Activated CD8-positive, alpha-beta T cell treated with anti-CD3 and anti-CD28 coated beads for 36 hours (primary cell): ENCODE data around the gene TAB2. TPM values are rescaled to one million over a fixed set of nuclear protein-coding genes. Genes with fewer than 3 reads are reported as not detected.

Source experiments
- ATAC-seq: fragments of 200-7000 bp; cut with Tn5 transposase; one replicate; pipeline ENCODE4 v1.10.0; 2021; ENCODE audit warnings: mild to moderate bottlenecking, moderate library complexity
- CTCF ChIA-PET: fragments of 350-600 bp; sonication (Branson Sonifier 250); formaldehyde crosslinking; loops from one replicate; lab custom pipeline; 2021; ENCODE audit warnings: antibody characterized with exemption; lab: Charles Lee
- POLR2A ChIA-PET: fragments of 350-600 bp; sonication (Branson Sonifier 250); formaldehyde crosslinking; loops from one replicate; lab custom pipeline; 2021; ENCODE audit warnings: antibody characterized with exemption; lab: Charles Lee
- DNase-seq: peaks from one replicate; pipeline ENCODE4 v3.0.0-alpha.2; 2020
- H3K27ac Mint-ChIP-seq: one replicate; pipeline ENCODE4 v1.8.0; 2021; ENCODE audit warnings: mild to moderate bottlenecking, mixed read lengths
- H3K27me3 Mint-ChIP-seq: one replicate; pipeline ENCODE4 v1.8.0; 2021; ENCODE audit warnings: mixed read lengths
- H3K36me3 Mint-ChIP-seq: one replicate; pipeline ENCODE4 v1.8.0; 2021; ENCODE audit warnings: low read depth, mixed read lengths
- H3K4me1 Mint-ChIP-seq: one replicate; pipeline ENCODE4 v1.8.0; 2021; ENCODE audit warnings: low read depth, mixed read lengths
- H3K4me3 Mint-ChIP-seq: one replicate; pipeline ENCODE4 v1.8.0; 2021; ENCODE audit warnings: mild to moderate bottlenecking, moderate library complexity, mixed read lengths
- H3K9me3 Mint-ChIP-seq: one replicate; pipeline ENCODE4 v1.8.0; 2021; ENCODE audit warnings: mixed read lengths
- CTCF ChIP-seq: fragments of 200-600 bp; IDR thresholded peaks from one replicate; pipeline ENCODE4 v1.8.0; 2022; ENCODE audit warnings: antibody characterized with exemption, mild to moderate bottlenecking
- intact Hi-C: fragments of 100-400 bp; cut with micrococcal nuclease; formaldehyde crosslinking; loops from one replicate; pipeline ENCODE4 v1.10.0; 2022
- total RNA-seq, 2 experiments: library from RNA; stranded (reverse); gene quantifications; one replicate each; pipeline ENCODE4 v1.2.3, GENCODE V29; 2021

TAB2 gene
- total RNA-seq, result 10 to 100 TPM; 64.8 to 69.1 TPM

DNA sequence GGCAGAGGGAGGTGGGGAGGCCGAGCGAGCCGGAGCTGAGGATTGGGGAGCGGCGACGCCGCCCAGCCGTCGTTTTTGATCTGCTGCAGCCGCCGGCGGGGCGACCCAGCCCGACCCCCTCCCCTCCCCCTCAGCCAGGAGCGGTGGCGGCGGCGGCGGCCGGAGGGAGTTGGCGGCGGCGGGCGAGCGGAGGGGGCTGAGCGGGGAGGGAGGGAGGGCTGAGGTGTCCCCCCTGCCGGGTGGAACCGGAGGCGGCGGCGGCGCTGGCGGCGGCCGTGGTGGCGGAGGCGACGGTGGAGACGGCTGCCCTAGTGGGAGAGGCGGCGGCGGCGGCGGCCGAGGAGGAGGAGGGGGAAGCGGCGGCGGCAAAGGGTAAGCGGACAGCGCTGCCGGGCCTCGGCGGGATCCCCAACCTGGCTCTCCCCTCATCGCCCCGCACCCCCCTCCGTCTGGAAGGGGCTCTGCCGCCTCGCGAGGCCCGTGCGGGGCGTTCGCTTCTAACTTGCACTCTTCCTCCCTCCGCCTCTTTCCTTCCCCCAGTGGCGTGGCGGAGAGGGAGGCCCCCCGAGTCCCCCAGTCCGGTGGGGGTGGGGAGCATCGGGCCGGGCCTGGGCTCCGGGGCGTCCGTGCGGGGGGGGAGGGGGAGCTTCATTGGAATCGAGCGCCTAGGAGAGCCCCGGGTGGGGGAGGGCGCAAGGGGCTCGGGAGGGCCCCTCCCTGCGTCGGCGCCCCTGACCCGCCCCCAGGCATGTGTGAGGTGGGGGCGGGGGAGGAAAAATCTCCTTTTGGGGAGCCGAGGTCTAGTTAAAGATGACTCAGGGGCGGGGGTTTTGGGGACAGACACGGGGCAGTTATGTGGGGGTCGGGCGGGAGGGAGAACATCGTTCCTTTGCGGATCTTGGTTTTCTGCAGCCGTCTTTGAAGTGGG, at the start of gene TAB2:
Gene TAB2 (plus strand): TSS at position 69 of the 928 bp plus-strand sequence. CDS start 52,286 bp downstream, outside the sequence.
- intact Hi-C loops, result loop anchor here (2.0 to 5.0 kb wide), 4 partner anchors 46 to 236 kb away; no protein-coding TSS in a partner anchor
- H3K4me3 Mint-ChIP-seq, result peak within 1 kb of the TSS; percentile 93
- POLR2A ChIA-PET, result interaction anchor here (0.6 to 5.2 kb wide), 23 partner anchors 17 to 285 kb away, joined by 3 to 18 read pairs (median 3); partner anchors contain the start of genes PPIL4 and ZC3H12D
- no peaks in the 10 kb centered on the region for H3K27me3 Mint-ChIP-seq
- no peak for TF ChIP-seq CTCF
- ATAC-seq, result peak; percentile 65
- H3K36me3 Mint-ChIP-seq, result peaks cover 28% of the 10 kb centered on the region
- peak; percentile 91 for DNase-seq
- H3K27ac Mint-ChIP-seq, result peak within 1 kb of the TSS; percentile 98
- H3K9me3 Mint-ChIP-seq, result no peaks in the 10 kb centered on the region
- H3K4me1 Mint-ChIP-seq, result peaks cover 35% of the 10 kb centered on the region
- CTCF ChIA-PET, result interaction anchor here (1.1 to 1.5 kb wide), 5 partner anchors 8 to 235 kb away, joined by 3 to 5 read pairs (median 3); no protein-coding TSS in a partner anchor

GRCh38 chr6:149268146-149268545, 49.4 kb upstream of the TAB2 start:
- Mint-ChIP-seq H3K27ac (no peak overlapping the region), H3K4me3 (no peak overlapping the region), H3K4me1 (peaks cover 49% of the 10 kb centered on the region), H3K36me3 (peaks cover 2% of the 10 kb centered on the region), H3K27me3 (no peaks in the 10 kb centered on the region), H3K9me3 (peaks cover 3% of the 10 kb centered on the region)
- ChIA-PET POLR2A (interaction anchor here (1.5 kb wide), 1 partner anchor 12 kb away, joined by 3 read pairs; no protein-coding TSS in a partner anchor), CTCF (interaction anchor here (1.3 kb wide), 1 partner anchor 173 kb away, joined by 5 read pairs; no protein-coding TSS in a partner anchor)
- ATAC-seq (no peak), DNase-seq (no peak)
- no peak for TF ChIP-seq CTCF
- intact Hi-C loops, result no loop called here

- TF ChIP-seq CTCF, result no peak
- no peak overlapping the region for H3K4me3 Mint-ChIP-seq
- H3K36me3 Mint-ChIP-seq, result peaks cover 7% of the 10 kb centered on the region
- H3K4me1 Mint-ChIP-seq, result peaks cover 55% of the 10 kb centered on the region
- H3K27ac Mint-ChIP-seq, result no peak overlapping the region
- no peaks in the 10 kb centered on the region for H3K27me3 Mint-ChIP-seq
- DNase-seq (no peak), ATAC-seq (no peak)
- intact Hi-C loops, result no loop called here
- CTCF ChIA-PET, result interaction anchor here (1.3 kb wide), 1 partner anchor 174 kb away, joined by 5 read pairs; no protein-coding TSS in a partner anchor
- peaks cover 9% of the 10 kb centered on the region for H3K9me3 Mint-ChIP-seq
- POLR2A ChIA-PET, result no interaction called here
Measured at GRCh38 chr6:149268768-149269167, 48.7 kb upstream of the TAB2 start.

- Mint-ChIP-seq H3K4me3 (no peak overlapping the region), H3K27ac (peak overlapping the region; percentile 93), H3K9me3 (peaks cover 9% of the 10 kb centered on the region), H3K27me3 (no peaks in the 10 kb centered on the region), H3K36me3 (peaks cover 7% of the 10 kb centered on the region), H3K4me1 (peaks cover 46% of the 10 kb centered on the region)
- DNase-seq (no peak), ATAC-seq (no peak)
- CTCF ChIA-PET, result interaction anchor here (0.8 to 2.7 kb wide), 5 partner anchors 9 to 242 kb away, joined by 3 to 7 read pairs (median 3); no protein-coding TSS in a partner anchor
- no peak for TF ChIP-seq CTCF
- intact Hi-C loops, result loop anchor here (5.0 kb wide), 2 partner anchors 38 to 47 kb away; partner anchors contain the start of gene TAB2
- POLR2A ChIA-PET, result interaction anchor here (0.8 to 1.2 kb wide), 3 partner anchors 20 to 47 kb away, joined by 3 to 4 read pairs (median 4); partner anchors contain the start of gene TAB2
Measured at GRCh38 chr6:149270616-149271015, 46.9 kb upstream of the TAB2 start.
